ENCODE data around the gene WNT5B. TPM values are rescaled to one million over a fixed set of nuclear protein-coding genes. Genes with fewer than 3 reads are reported as not detected.

The WNT5B gene
- polyA plus RNA-seq, 1 donor (not counting 4 experiments of a cell fraction or from before 2014, with no cell fraction given), result 12.3 TPM

DNA sequence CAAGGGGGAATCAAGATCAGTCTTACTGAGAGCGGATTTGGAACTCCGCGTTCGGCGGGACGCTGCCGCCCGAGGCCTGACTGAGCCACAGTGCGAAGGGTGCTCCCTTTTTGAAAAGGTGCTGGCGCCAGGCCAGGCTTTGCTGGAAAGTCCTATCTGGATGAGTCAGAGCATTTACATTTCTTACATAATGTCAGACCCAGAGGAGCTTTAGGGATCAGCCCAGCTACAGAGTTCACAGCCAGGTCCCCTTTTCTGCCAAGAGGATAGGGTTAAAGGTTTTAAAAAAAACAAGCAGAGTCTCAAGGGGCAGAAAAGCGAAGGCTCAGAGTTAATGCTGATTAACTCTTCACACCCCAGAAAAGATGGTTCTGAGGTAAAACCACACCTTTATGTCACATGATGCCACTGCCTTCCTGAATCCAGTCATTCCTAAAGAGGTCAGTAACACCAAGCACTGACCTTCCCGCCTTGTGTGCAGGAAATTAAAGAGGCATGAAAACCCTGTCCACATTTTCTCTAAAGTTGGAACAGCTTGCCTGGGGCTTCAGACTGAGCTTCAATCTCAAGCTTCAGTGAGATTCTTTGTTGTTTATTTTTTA lies 22.9 kb upstream of the WNT5B start:
- DNase-seq (ENCODE audit: low read depth, low spot score) (peak; percentile 59), FAIRE-seq (peak; percentile 60)
- no peaks in the 10 kb centered on the region for H3K9me1 ChIP-seq (ENCODE audit: control insufficient read depth, extremely low read depth, insufficient read depth, low read length)
- peak overlapping the region; percentile 84 for H2AFZ ChIP-seq (ENCODE audit: control insufficient read depth, low read length)
- peaks cover 10% of the 10 kb centered on the region for H3K27me3 ChIP-seq (ENCODE audit: control insufficient read depth, extremely low read depth, insufficient read depth, low read length)
- no peaks in the 10 kb centered on the region for H3K36me3 ChIP-seq (ENCODE audit: control insufficient read depth in 2 of 2, extremely low read depth in 1 of 2, insufficient read depth in 2 of 2, low read length in 2 of 2)
- H3K4me2 ChIP-seq (ENCODE audit: control insufficient read depth, extremely low read depth, insufficient read depth, low read depth, low read length), result peak overlapping the region; percentile 97
- peak overlapping the region; percentile 84 for H3K27ac ChIP-seq (ENCODE audit: control insufficient read depth, insufficient read depth, low read length)
- dilution Hi-C loops (cut with MboI; ENCODE audit: extremely low pct_ligation_motif_present, low sequenced_read_pairs), result no loop called here
- no peaks in the 10 kb centered on the region for H3K9me3 ChIP-seq (ENCODE audit: control insufficient read depth, low read depth, low read length)
- H3K9ac ChIP-seq (ENCODE audit: control insufficient read depth, extremely low read depth, insufficient read depth, low read length), result peak overlapping the region; percentile 78
- peaks cover 8% of the 10 kb centered on the region for H3K79me2 ChIP-seq (ENCODE audit: control insufficient read depth, insufficient read depth, low read length)
- no peak for TF ChIP-seq EZH2 (IDR thresholded peaks at IDR 0.05; ENCODE audit: low read length)
- TF ChIP-seq, protein P1, sequence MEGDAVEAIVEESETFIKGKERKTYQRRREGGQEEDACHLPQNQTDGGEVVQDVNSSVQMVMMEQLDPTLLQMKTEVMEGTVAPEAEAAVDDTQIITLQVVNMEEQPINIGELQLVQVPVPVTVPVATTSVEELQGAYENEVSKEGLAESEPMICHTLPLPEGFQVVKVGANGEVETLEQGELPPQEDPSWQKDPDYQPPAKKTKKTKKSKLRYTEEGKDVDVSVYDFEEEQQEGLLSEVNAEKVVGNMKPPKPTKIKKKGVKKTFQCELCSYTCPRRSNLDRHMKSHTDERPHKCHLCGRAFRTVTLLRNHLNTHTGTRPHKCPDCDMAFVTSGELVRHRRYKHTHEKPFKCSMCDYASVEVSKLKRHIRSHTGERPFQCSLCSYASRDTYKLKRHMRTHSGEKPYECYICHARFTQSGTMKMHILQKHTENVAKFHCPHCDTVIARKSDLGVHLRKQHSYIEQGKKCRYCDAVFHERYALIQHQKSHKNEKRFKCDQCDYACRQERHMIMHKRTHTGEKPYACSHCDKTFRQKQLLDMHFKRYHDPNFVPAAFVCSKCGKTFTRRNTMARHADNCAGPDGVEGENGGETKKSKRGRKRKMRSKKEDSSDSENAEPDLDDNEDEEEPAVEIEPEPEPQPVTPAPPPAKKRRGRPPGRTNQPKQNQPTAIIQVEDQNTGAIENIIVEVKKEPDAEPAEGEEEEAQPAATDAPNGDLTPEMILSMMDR (optimal IDR thresholded peaks at IDR 0.05 in 1 of 3, IDR thresholded peaks at IDR 0.05 in 1 of 3, conservative IDR thresholded peaks at IDR 0.05 in 1 of 3; ENCODE audit: extremely low read depth in 1 of 3, insufficient read depth in 2 of 3, low read length in 3 of 3), result no peak
- H3K4me3 ChIP-seq (ENCODE audit: control insufficient read depth in 2 of 3, extremely low read depth in 1 of 3, insufficient read depth in 2 of 3, low read depth in 1 of 3, low read length in 3 of 3), result peak overlapping the region; percentile 17 to 72 (median 61)
- H4K20me1 ChIP-seq (ENCODE audit: control insufficient read depth, extremely low read depth, insufficient read depth, low read length), result no peaks in the 10 kb centered on the region
- H3K4me1 ChIP-seq (ENCODE audit: control insufficient read depth, extremely low read depth, insufficient read depth, low read length), result peaks cover 25% of the 10 kb centered on the region

DNA sequence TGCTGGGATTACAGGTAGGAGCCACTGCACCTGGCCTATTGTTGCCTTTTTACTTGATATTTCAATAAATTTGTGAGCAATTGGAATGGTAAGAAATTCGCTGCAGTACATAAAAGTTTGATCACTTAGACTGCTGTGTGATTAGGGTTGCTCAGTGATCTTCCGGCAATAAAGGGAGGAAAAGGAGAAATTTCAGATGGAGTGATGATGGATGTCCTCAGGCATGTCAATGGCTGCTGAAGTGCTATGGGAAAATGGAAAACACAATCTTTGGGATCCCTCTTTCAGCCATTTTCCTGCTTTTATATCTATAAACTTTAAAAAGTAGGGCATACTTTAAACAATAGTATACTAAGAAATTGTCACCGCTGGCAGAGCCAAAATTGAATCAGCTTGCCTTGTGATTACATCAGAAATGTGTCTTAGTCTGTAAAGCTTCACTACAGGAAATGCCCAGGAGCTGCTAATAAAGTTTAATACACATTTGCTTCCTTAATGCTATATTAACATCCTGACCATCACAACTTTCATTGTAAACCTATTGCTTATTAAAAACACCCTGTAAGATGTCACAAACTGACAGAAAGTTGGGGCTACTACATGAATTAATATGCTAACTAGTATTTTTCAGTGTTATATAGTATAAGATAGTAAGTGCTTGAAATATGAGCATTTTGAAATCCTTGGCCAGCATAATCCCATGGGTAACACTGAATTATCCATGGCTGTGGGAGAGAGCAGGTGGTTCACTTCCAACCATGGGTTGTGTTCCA lies 20.9 kb upstream of the WNT5B start:
- Histone ChIP-seq H3K4me2 (ENCODE audit: control insufficient read depth, extremely low read depth, insufficient read depth, low read depth, low read length) (no peak overlapping the region), H2AFZ (ENCODE audit: control insufficient read depth, low read length) (no peak overlapping the region), H3K4me3 (ENCODE audit: control insufficient read depth in 2 of 3, extremely low read depth in 1 of 3, insufficient read depth in 2 of 3, low read depth in 1 of 3, low read length in 3 of 3) (no peak overlapping the region), H3K36me3 (ENCODE audit: control insufficient read depth in 2 of 2, extremely low read depth in 1 of 2, insufficient read depth in 2 of 2, low read length in 2 of 2) (no peaks in the 10 kb centered on the region), H3K27me3 (ENCODE audit: control insufficient read depth, extremely low read depth, insufficient read depth, low read length) (peaks cover 19% of the 10 kb centered on the region), H3K79me2 (ENCODE audit: control insufficient read depth, insufficient read depth, low read length) (peaks cover 3% of the 10 kb centered on the region), H4K20me1 (ENCODE audit: control insufficient read depth, extremely low read depth, insufficient read depth, low read length) (no peaks in the 10 kb centered on the region), H3K9me3 (ENCODE audit: control insufficient read depth, low read depth, low read length) (no peaks in the 10 kb centered on the region), H3K9me1 (ENCODE audit: control insufficient read depth, extremely low read depth, insufficient read depth, low read length) (no peaks in the 10 kb centered on the region), H3K27ac (ENCODE audit: control insufficient read depth, insufficient read depth, low read length) (no peak overlapping the region), H3K4me1 (ENCODE audit: control insufficient read depth, extremely low read depth, insufficient read depth, low read length) (peaks cover 25% of the 10 kb centered on the region), H3K9ac (ENCODE audit: control insufficient read depth, extremely low read depth, insufficient read depth, low read length) (no peak overlapping the region)
- TF ChIP-seq EZH2 (IDR thresholded peaks at IDR 0.05; ENCODE audit: low read length), result no peak
- TF ChIP-seq, protein P1 (optimal IDR thresholded peaks at IDR 0.05 in 1 of 3, IDR thresholded peaks at IDR 0.05 in 1 of 3, conservative IDR thresholded peaks at IDR 0.05 in 1 of 3; ENCODE audit: extremely low read depth in 1 of 3, insufficient read depth in 2 of 3, low read length in 3 of 3), result no peak
- dilution Hi-C loops (cut with MboI; ENCODE audit: extremely low pct_ligation_motif_present, low sequenced_read_pairs), result no loop called here
- FAIRE-seq, result no peak
- DNase-seq (ENCODE audit: low read depth, low spot score), result no peak

All from keratinocyte (primary cell).